Measurements from ENCODE around the gene PRRC2B.

DNA sequence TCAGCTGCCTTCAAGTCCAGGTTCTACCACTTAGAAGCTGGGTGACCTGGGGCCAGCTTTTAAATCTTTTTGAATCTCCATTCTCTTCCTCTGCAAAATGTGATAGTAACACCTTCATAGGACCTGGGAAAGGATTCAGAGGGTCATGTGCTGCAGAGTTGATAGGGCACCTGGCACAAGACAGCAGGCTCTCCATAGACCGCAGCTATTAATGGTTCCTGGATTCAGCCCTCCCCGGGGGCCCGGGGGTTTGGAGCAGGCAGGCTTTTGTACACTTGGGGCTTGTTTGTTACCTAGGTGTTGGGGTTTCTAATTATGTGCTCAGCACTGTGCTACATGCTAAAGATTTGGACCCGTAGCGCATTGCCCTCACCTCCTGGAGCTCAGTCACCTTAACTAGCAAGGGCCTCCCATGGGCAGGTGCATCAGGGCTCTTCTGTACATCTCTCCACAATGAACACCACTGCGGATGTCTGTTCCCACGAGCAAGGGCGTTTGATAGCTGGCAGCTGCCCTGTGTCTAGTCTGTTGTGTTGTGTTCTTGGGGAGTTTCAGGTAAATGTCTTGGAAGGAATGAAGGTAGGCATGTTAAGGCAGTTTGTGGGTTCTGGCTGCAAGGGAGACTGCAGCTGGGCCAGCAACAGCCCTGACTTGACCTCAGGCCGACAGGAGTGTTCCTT lies 12.1 kb downstream of the PRRC2B start:
- TF ChIP-seq, protein P1, sequence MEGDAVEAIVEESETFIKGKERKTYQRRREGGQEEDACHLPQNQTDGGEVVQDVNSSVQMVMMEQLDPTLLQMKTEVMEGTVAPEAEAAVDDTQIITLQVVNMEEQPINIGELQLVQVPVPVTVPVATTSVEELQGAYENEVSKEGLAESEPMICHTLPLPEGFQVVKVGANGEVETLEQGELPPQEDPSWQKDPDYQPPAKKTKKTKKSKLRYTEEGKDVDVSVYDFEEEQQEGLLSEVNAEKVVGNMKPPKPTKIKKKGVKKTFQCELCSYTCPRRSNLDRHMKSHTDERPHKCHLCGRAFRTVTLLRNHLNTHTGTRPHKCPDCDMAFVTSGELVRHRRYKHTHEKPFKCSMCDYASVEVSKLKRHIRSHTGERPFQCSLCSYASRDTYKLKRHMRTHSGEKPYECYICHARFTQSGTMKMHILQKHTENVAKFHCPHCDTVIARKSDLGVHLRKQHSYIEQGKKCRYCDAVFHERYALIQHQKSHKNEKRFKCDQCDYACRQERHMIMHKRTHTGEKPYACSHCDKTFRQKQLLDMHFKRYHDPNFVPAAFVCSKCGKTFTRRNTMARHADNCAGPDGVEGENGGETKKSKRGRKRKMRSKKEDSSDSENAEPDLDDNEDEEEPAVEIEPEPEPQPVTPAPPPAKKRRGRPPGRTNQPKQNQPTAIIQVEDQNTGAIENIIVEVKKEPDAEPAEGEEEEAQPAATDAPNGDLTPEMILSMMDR (IDR thresholded peaks at IDR 0.05; ENCODE audit: low read length), result no peak
- no peak for TF ChIP-seq EZH2phosphoT487 (IDR thresholded peaks at IDR 0.05; ENCODE audit: low read length)
- no peak for TF ChIP-seq EZH2 (optimal IDR thresholded peaks at IDR 0.05; ENCODE audit: low read depth, low read length)
